HT1080 (cell line): ENCODE results near the gene DHX8. TPM values are rescaled to one million over a fixed set of nuclear protein-coding genes. Genes with fewer than 3 reads are reported as not detected.
A peak's percentile ranks its signal among the peaks of the same experiment; 100 is the strongest.

ENCODE experiments used
- DNase-seq: peaks from one replicate; pipeline ENCODE4 v3.0.0-alpha.2; 2015; ENCODE audit warnings: low read depth
- total RNA-seq: library from RNA; depleted of rRNA; stranded (reverse); fragments of >200 nt; shearing (Covaris generic); gene quantifications from 2 replicates; pipeline ENCODE4 v1.2.3, GENCODE V29; 2014

DHX8 gene
- total RNA-seq, 1 experiment from 2014 or later, result 58.9 TPM

DNA sequence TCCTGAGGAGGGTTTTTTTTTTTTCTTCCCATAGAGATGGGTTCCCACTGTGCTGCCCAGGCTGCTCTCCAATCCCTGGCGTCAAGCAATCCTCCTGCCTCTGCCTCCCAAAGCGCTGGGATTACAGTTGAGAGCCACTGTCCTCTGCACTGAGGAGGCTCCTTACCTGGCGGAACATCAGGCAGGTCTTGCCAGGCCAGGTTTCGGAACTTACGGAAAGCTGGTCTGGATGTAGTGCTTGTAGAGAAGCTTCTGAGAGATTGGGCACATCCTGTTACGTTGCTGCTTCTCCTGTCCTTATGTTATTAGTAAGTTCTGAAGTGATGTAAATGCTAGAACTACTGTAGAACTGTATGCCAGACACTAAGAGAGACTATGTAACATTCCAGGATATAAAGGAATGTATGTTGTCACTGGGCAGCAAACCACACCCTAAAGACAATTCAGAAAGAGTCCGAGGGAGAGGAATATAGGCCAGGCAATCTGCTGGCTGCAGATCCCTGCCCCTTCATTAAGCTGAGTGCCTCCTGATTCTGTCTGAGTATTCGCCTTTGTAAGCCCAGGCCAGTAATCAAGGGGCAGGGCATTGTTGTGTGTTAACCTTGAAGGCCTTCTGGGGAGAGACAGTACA is 41.3 kb downstream of the DHX8 start:
- no peak for DNase-seq

DNA sequence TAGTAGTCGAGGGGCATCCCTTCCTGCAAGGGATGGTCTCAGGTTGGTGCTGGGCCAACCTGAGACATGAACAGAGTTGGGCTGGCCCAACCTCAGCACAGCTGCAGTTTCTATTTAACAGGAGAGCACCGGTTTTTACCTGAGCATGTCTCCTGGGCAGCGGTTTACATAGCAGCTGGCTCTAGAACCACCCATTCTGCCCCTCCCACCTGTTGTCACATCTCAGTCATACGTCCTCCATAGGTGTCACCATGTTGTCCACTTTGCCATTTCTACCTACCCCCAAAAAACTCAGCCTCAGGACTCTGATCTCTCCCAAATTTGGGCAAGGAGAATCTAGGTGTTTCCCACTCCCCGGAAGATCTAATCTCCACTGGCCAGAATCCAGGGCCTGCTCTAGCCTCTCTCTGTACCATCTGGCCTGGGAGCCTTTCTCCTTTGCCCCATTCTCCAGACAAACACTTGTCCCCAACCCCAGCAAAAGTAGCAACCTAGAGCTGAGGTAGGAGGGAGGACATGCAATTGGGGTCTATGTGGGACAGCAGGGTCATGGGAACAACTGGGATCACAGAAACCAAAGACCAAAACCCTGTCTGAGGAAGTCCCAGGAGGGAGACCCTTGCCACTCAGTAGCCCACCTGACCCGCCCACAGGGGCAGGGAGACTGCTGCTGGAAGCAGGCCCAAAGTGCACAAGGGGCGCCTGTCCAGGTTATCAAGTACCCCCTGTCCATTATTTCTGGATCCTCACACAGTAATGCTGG is 43.3 kb downstream of the DHX8 start:
- no peak for DNase-seq

DNA sequence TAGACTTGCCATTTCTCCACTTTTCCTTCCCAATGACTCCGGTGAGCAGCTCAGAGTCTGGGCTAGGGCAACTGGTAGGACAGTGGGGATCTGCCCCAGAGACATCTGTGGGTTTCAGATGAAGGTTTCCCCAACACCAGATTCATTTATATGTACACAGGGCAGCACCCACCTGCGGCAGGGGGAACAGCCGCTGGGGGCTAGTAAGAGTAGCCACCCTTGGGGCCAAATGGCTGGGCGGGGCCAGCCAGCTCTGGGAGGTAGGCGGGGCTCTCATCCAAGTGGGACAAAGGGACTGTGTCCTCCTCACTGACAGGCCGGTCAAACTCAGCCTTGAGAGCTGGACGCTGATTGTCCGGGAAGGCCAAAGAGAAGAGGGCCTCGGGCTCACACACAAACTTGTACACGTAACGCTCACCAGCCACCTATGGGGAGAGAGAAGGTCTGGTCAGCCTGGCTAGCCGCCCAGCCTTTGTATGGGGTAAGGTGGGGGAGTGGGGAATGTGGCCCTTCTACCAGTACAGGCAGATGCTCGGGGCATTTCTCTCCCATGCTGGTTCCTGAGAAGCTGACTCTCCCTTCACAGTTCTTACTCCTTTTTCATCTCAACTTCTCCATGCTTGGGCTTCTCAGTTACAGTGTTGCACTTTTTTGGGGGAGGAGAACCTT is 44.7 kb downstream of the DHX8 start:
- no peak for DNase-seq

DNA sequence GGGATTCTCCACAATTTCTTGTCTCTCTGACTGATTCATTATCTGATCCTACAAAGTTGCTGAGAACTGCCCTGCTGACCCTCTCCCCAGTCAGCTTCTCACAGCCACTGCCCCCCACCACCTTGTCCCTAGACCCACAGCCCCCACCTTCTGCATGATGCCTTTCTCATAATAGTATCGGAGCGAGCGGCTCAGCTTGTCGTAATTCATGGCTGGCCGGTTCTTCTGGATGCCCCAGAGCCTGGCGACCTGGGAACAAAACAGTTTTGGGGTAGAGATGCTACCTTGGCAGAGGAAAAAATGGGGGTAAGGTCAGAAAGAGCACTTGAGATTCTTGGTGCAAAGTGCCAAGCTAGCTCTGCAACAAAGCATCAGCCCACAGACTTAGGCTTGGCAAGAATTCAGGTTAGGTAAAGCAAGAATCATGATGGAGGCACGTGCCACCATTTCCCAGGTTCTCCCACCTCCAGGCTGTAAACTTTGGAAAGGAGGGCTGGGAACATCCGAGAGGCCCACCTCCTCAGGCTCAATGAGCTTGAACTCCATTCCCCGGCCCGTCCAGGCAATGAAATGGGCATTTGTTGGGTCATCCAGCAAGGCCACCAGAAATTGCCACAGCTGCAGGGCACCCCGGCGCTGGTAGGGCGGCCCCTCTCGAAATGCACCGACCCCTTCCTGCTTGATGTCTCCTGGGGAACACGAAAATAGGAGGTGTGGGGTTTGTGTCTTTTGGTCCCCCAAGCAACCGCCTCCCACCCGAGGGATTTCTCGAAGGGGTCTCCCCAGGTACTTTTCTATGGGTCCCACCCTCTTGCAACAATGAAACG is 45.4 kb downstream of the DHX8 start:
- no peak for DNase-seq

DNA sequence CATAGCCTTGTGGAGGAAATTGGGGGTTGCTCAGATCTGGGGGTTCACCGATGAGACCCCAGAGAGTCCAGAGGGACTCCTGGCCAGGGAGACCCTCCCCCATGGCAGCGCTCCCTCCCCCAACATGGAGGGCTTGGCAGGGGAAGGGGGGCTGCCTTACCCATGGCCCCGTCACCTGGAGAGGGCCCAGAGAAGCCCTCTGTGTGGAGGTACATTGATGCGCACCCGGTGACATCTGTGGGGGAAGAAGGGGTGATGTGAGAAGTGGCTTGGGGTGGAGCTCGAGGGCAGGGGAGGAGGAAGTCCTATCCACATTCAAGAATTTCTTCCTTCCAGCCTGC is 46.1 kb downstream of the DHX8 start:
- DNase-seq, result no peak

DNA sequence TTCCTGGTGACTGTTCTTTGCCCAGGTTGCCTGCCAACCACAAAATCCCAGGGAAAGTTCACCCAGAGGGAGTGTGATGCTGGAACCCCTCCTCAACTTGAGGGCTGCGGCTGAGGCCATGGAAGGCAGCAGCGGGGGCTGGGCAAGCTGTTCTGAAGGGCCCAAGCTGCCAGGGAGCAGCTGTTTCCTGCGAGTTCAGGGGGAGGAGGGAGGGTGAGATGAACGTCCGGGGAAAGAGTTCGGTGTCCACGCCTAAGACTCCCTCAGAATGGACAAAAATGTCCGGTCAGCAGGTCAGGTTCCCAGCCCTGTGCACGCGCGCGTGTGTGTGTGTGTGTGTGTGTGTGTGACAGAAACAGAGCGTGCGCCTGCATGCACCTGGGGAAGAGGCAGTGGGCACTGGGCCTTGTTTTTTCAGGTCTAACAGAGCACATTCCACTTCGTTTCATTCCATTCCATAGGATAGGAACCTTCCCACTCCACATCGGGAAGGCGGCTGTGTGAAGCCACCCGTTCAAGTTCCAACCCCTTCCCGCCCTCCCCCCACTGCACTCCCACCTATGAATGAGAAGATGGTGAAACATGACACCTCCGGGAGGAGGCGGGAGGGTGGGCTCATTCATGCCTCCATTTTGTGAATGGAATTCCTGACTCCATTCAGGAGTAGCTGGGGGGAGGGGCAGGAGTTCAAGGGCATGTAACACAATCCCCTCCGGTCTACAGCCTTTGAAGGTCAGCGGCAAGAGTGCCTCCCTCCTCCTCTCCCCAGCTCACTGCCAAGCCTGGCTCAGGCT is 46.7 kb downstream of the DHX8 start:
- peak; percentile 98 for DNase-seq

DNA sequence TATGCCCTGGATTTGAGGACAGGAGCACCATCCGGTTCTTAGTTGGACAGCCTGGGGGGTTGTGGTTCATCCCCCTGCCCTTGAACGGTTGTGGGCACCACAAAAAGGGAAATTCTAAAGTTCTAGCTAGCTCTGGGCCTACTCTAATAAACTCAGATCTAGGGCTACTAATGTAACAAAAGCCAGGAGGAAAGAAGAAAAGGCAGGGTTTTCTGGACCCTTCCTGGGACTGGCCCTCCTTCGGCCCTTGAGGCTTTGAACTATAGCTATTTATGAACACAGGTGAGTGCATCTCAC is 47.3 kb downstream of the DHX8 start:
- DNase-seq, result no peak

DNA sequence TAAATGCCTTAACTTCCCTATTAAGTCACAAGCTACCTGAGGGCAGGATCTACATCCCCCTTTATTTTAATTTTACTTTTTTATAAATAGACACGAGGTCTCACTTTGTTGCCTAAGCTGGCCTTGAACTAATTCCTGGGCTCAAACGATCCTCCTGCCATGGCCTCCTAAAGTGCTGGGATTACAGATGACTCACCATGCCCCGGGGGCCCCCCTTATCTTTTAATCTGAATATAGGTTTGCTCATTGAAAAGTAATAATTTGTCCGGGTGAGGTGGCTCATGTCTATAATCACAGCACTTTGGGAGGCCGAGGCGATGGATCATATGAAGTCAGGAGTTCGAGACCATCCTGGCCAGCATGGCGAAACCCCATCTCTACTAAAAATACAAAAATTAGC is 48.2 kb downstream of the DHX8 start:
- DNase-seq, result no peak

DNA sequence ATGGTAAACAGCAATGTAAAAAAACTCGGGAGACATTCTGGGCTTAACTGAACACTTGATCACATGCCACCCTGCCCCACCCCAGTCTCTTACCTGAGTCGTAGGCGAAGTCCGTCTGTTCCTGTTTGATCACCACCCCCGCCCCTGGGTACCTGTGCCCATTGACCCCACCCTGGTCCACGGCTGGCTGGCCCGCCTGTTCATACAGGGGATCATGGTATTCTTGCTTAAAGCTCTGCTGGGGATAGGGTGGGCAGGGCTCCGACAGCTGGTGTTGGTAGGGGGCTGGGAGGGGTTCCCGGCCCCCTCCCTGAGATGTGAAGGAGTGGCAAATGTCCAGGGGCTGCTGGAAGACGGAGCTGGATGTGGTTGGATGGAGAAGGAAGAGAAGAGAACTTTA is 48.8 kb downstream of the DHX8 start:
- no peak for DNase-seq

DNA sequence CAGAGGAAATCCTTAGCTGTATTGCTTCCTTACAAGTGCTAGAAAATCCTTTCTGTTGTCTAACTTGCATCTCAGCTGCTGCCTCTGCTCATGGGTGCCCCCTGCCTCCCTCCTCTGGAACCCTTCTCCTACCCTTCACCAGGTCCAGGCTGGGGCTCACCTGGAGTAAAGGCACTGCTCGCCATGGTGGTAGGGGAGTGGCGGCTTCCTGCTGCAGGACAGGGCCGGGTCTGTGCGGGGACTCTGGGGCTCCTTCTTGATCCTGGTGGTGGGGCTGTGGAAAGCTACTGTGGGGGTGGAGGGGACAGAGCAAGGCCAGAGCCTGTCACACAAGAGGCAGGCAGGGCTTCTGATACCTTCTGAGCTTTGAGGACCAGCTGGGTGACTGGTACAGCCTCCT is 49.9 kb downstream of the DHX8 start:
- DNase-seq, result no peak

DNA sequence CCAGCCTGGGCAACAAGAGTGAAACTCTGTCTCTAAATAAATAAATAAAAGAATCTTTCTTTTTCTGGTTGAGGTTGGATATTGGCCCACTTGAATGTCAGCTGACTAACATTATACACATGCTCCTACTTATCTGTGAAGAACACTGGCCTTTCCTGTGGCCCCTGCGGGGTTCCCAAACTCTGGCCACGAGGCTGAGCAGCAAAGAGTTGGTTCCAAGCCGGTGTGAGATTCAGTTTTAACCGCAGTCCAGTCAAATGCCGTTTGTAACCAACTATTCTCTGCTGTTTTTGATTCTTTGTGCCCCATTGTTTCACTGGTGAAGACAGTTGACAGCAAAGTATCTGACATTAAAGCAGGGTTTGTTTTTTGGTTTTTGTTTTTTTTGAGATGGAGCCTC is 51.1 kb downstream of the DHX8 start:
- DNase-seq, result no peak

DNA sequence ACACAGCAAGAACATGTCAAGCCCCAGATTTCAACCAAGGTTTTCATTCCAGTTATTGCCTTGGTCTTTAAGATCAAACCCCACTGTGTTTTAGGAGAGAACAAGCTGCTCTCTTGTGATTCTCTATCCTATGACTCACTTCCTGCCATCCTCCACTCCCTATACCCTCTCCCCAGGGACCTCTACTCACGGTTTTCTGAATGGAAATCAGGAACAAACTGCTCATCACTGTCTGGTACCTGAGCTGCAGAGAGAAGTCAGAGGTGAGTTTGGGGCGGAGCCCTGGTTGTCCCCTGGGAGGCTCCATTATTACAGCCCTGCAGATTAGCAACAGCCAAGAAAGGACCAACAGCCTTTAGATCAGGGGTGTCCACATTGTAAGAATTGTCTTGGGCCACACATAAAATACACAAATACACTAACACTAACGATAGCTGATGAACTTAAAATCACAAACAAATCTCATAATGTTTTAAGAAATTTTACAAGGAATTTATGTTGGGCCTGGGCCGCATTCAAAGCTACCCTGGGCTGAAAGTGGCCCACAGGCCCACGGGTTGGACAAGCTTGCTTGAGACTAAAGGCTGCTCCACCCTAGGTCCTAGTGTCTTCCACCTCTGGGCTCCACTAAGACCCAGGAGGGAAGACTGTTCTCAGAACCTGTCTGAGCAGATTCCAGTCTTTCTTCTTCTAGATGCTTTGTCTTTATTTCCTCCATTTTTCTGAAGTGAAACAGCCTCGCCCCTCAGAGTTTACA is 52.6 kb downstream of the DHX8 start:
- DNase-seq, result peak; percentile 73

DNA sequence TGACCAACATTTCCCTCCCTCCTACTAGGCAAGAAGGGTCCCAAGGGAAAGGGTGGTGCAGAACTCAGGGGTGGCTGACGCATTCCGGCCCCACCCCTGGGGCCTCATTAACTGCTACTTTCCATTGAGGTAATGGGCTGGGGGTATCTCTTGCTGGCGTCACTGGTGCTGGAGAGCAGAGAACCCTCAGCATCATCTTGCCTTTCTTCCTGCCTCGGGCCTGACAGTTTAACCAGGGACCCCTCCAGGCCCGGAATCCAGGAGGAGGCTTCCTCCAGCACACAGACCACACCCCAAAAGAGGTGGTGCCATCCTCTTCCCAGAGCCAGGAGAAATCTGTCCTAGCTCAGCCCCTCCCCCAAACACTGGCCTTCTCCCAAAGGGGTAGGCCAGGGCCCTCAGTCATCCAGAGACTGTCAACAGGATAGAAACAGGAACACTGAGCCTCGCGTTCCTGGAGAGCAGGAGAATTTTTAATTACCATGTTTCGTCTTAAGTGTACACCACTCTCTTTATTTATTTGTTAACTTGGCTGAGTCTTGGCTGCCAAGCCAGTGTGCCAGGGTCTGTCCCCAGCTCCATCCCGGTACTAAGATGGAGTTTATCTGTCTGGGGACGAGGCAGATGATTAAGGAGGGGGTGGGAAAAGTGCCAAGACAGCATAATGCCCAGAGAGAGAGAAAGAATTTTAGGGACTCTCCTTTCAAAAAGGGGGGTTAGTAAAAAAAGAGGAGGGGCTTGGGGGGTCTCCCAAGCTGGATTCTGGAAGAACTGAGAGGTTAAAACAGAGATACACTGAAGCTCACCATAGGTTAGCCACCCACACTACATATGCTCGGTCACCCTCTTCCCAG is 57.3 kb downstream of the DHX8 start:
- DNase-seq, result no peak

DNA sequence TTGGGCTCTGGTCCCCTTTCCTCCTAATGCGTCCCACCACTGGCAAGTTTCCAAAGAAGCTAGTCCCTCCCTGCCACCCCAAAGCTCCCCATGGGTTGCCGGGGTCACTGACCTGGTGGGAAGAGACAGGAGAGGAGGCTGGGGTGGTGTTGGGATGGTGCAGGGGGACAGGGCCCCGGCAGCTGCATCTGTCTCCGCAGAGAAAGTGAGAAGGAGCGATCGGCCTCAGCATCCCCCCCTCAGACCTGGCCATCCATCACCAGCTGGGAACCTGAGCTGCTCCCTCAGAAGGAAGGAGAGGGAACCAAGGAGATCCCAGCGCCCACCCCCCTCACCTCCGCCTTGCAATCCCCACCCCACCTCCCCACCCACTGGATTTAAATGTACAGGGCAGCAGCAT is 59.1 kb downstream of the DHX8 start:
- DNase-seq, result no peak

DNA sequence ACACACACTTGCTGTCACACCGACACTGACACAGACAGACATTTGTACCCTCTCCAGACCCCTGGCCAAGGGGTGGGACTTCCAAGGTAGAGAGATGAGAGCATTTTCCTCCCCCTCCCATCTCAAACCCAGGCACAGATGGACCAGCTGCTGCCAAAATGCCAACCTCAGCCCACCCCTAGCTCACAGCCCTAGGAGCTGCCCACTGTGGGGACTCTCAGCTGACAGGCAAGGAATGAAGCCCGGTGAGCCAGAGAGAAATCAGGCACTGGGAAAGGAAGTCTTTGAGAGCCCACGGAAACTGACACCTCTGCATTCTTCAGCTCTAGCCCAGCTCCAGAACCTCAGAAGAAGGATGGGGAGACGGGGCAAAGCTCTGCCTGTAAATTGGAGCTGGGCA is 59.5 kb downstream of the DHX8 start:
- peak; percentile 18 for DNase-seq

DNA sequence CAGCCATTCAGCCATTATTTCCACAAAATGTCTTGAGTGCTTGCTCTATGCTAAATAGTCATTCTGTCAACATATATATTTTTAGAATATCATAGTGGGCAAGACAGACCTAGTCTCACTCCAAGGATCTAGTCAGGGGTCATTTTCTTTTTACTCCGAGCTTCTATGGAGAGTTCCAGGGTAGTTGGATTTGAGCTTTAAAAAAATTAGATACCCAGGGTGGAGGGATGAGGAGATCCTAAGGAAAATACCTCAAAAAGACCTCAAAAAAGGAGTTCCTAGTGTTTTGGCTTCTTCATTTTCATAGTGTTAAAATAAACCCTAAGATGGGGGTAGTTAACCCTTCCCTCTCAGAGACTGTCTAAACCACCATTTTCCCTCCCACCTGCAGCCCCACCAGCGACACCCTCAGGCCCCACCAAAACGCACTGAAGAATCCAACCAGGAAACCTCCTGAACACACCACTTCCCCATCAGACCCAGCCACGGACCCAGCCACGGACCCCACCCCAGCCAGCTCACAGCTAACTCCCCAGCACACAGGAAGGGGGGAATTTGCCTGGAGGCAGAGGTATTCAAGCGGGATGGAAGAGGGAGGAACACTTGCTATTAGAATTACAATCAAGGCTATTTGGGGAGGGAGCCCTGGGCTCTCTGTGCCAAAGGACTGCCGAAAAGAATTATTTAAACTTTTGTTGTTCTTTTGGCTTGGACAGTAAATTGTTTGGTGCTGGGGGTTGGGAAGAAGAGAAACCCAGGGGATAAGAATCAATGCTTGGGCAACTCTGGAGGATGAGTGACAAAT is 60.2 kb downstream of the DHX8 start:
- no peak for DNase-seq

DNA sequence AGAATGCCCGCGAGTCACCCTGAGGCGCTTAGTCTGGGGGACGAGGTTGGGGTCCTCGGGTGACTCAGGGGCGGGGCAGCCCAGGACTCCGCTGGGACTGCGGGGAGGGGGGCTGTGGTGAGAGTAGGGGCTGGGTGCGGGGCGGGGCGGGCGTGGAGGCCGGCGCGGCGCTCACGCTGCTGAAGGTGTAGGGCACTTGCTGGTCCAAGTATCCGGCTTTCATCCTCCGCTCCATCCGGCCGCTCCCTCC is 61.5 kb downstream of the DHX8 start:
- no peak for DNase-seq

DNA sequence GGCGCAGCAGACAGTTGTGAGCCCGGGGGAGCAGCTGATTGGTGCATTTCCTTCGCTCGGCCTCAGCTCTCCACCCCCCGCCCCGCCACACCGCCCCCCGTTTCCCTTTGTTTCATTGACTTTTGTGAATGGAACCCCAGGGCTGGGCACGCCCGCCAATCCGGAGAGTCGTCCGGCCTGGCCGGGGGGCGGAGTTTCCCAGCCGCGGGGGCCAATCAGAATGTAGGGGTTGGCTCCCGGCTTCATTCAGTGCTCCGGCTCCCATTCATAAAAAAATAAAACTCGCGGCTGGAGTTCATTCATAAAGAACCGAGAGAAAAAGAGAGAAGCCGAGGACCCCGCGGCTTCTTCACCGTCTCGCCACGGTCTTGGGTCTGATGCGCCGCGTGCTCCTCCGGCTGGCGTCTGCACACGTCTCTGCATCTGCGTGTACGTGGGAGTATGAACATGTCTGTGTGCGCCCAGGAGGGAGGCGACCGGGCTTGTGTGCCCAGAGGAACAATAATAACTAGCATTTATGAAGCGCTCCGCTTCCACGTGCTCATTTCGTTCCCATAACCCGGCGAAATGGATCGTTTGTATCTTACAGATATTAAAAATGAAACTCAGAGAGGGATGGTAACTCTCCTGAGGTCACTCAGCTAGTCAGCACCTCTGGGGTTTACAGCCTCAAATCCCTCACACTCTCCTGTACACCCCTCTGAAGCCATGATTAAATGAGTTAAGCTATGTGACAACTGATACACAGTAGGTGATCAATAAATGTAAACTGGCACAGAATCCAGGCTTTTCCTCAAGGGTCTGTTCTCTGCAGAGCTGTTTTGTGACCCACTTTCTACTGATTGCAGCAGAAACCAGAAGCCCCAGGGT is 62.8 kb downstream of the DHX8 start, which contains the start of gene ETV4:
TSS of gene ETV4 (minus strand) at position 22 of the 870 bp plus-strand sequence. CDS start 723 bp downstream, outside the sequence.
- DNase-seq, result peak; percentile 96
